Activated CD4-positive, alpha-beta T cell treated with anti-CD3 and anti-CD28 coated beads for 48 hours (primary cell): ENCODE data around the gene ITPKC.

Experiments used
- DNase-seq: peaks from one replicate; pipeline ENCODE4 v3.0.0-alpha.2; 2020

The ITPKC gene

GRCh38 chr19:40716482-40717324 is at the start of gene ITPKC, which contains the start of gene COQ8B:
ITPKC (plus strand) TSS chr19:40717112; CDS start chr19:40717136, 24 bp downstream.
COQ8B (minus strand) TSS chr19:40716886; CDS start chr19:40714632, 2,254 bp downstream.
- DNase-seq: peak; percentile 100

- DNase-seq: no peak
Measured at GRCh38 chr19:40667602-40668001, 49.3 kb upstream of the ITPKC start.

DNA sequence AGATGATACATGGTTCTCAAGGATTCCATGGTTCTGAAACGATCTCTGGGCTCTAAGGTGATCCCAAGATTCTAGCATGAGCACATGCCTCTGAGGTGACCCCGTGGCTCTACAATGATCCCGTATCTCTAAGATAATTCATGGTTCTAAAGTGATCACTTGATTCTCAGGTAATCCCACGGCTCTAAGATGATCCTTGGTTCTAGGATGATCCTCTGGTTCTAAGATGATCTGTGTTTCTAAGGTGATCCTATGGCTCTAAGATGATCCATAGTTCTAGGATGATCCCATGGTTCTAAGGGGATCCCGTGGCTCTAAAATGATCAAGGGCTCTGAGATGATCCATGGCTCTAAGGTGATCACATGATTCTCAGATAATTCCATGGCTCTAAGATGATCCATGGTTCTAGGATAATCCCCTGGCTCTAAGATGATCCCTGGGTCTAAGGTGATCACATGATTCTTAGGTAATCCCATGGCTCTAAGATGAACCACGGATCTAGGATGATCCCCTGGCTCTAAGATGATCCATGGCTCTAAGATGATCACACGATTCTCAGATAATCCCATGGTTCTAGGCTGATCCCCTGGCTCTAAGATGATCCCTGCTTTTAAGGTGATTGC is 47.8 kb upstream of the ITPKC start:
- no peak for DNase-seq

DNA sequence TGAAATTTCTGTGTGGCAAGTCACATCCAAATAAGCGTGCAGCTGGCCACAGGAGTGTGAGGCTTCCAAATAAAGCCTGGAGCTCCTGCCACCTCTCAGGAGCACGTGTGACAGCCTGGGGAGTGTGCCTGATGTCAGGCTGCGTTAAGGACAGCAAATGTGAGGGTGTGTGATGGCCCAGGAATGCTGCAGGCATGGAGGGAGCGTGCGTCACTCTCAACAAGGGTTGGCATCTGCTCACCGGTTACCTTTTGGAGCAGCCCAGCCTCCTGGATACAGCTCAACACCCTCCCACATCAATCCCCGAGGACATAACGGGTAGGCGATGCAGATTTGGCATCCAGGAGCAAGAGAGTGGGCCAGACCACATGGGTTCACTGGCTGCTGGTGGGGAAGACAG is 45.5 kb upstream of the ITPKC start:
- no peak for DNase-seq

DNA sequence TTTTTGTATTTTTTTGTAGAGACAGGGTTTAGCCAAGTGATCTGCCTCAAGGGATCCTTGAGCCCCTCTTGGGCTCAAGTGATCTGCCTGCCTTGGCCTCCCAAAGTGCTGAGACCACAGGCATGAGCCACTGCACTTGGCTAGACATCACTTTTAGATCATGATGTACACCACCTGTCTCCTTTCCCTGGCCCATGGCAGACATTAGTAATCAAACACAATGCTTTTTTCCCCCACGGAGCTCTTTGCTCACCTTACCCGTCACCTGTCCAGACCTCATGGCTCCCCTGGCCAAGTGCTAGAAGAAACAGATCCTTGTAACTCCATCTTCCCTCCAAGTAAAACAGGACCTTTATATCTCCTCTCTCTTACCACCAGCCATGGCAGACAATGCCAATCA is 44.9 kb upstream of the ITPKC start:
- no peak for DNase-seq

- DNase-seq: no peak
Measured at GRCh38 chr19:40672573-40673299, 44.2 kb upstream of the ITPKC start.

GRCh38 chr19:40673397-40673796 is 43.5 kb upstream of the ITPKC start:
- no peak for DNase-seq

- no peak for DNase-seq
Measured at GRCh38 chr19:40674291-40674690, 42.6 kb upstream of the ITPKC start.

GRCh38 chr19:40677156-40677555 is 39.8 kb upstream of the ITPKC start:
- DNase-seq: no peak

- no peak for DNase-seq
Measured at GRCh38 chr19:40681039-40681438, 35.9 kb upstream of the ITPKC start.

GRCh38 chr19:40682431-40682964 is 34.4 kb upstream of the ITPKC start:
- no peak for DNase-seq

DNA sequence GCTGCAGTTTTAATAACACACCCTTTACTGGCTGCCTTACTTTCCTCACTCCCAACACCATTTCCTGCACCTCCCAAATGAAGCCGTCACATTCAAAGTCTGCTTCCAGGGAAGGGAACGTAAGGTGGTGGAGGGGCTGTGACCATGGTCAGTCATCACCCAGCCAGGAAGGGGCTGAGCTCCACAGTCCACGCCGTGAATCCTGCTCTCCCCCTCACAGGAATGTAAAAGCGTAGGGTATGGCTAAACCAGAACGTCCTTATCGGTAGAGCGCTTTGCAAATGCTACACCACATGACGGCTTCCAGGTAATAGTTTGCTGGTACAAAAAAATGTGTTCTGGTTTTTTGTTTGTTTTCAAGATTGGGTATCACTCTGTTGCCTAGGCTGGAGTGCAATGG is 33.5 kb upstream of the ITPKC start:
- no peak for DNase-seq

DNA sequence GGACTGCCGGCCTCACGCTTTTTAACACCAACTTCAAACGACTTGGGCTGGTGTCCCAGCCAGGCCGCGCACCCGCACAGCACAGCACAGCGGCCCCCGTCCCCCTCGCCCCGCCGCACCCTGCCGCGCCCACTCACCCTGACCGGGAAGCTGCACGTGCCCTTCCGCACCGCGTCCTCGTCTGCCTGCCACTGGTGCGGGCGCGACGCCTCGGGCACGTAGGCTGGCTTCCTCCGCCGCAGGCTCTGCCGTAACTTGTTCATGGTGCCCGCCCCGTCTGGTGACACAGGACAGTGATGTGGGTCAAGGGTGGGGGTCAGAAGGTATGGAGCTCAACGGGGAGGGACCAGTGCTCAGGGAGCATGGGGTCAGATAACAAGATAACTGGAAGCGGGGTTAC is 32.6 kb upstream of the ITPKC start:
- DNase-seq: no peak

- no peak for DNase-seq
Measured at GRCh38 chr19:40685016-40685526, 31.8 kb upstream of the ITPKC start.

- no peak for DNase-seq
Measured at GRCh38 chr19:40685563-40685962, 31.3 kb upstream of the ITPKC start.

DNA sequence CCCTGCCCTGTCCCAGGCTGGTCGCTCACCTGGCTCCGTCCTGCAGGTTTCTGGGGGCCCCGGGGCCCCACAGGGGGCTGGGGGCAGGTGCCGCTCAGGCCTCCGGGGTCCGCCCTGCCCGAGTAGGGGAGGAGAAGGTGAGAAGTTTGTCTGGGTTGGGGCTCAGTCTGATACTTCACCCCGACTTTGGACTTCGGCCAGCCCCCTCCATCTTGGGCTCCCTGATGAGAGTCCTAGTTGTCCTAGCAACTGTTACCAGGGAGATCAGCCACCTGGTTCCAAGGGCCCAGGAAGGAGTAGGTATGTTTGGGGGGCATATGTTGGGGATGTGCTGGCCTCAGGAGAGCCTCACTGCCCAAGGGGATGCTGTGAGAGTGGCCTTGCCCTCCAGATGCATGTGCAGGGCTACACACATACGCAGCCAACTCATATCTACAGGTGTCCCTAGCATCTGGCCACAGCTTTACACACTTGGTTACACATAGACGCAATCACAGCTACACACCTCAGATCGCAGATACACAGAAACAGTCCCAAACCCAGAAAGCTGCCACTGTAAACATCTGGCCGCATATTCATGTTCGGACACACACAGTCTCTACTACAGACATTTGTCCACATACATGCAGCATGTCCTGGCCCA is 29.9 kb upstream of the ITPKC start:
- DNase-seq: no peak

DNA sequence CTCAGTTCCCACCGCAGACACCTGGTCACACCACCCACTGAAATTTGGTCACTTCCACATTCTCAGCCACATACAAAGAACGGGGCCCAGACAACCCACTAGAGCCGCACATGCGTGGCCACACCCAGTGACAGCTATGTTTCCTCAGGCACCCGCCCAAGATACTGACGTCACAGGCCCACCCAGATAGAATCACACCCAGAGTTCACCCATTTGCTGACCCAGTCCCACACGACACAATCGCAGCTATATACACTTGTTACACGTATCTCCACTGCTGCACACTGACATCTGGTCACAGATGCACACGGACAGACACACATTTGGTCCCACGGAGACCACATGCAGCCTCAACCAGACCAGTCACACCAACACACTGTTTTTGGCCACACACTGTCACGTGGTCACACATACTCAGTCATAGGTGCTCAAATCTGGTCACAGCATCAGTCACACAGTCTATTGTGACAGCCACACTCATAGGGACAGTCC is 29.3 kb upstream of the ITPKC start:
- no peak for DNase-seq

DNA sequence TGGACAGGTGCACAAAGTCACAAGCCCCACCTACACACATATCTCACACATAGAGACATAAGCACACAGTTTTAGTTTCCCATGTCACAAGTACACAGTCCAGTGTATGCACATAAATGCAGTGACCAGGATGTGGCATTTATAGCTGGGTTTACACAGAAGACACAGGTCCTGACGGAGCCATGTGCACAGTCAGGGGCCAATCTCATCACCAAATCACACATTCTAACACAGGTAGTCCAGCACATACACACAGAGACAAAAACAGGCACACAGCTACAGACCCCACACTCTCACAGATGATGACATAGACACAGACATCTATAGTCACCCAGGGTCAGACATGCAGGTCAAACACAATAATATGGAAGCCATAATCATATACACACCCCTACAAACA is 28.6 kb upstream of the ITPKC start:
- no peak for DNase-seq

DNA sequence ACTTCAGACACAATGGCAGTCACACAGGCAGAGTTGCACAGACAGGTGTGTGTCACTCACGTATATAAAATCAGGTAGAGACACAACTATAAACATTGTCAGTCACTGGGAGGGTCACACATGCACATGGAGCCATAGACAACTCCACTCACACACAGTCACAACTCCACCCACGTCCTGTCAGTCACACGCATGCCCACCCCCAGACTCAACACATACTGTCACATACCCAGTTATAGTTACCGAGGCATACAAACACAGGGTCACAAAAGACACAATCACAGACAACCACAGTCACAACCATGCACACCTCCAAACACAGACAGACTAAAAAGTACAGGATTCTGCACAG is 27.9 kb upstream of the ITPKC start:
- no peak for DNase-seq

GRCh38 chr19:40689339-40690049 is 27.4 kb upstream of the ITPKC start:
- DNase-seq: peak; percentile 39

- no peak for DNase-seq
Measured at GRCh38 chr19:40690050-40690692, 26.7 kb upstream of the ITPKC start, which contains the start of gene NUMBL. NUMBL (minus strand) TSS chr19:40690651; CDS start chr19:40690483, 168 bp downstream.
